Mesenchymal stem cell (in vitro differentiated cells and primary cell): ENCODE results near the gene ERGIC2.

ENCODE experiments used
- DNase-seq: peaks from one replicate; pipeline ENCODE4 v3.0.0-alpha.2; 2013
- H2AFZ ChIP-seq: one replicate; pipeline ENCODE4 v1.6.1; 2013; ENCODE audit warnings: low read depth, mild to moderate bottlenecking, control low read depth, inconsistent platforms, low read length, moderate library complexity
- H2AK5ac ChIP-seq: 2 replicates; pipeline ENCODE4 v1.6.1; 2013; ENCODE audit warnings: low read length, moderate library complexity, mild to moderate bottlenecking, inconsistent platforms; ENCODE audit not compliant: severe bottlenecking
- H2BK120ac ChIP-seq: one replicate; pipeline ENCODE4 v1.6.1; 2013; ENCODE audit warnings: low read depth, mild to moderate bottlenecking, inconsistent platforms, low read length, moderate library complexity
- H2BK12ac ChIP-seq, 2 experiments: one replicate each; pipeline ENCODE4 v1.6.1; 2013; ENCODE audit warnings: inconsistent platforms in 2 of 2, low read length in 2 of 2, mild to moderate bottlenecking in 2 of 2, moderate library complexity in 2 of 2, control low read depth in 1 of 2
- H2BK15ac ChIP-seq: one replicate; pipeline ENCODE4 v1.6.1; 2013; ENCODE audit warnings: mild to moderate bottlenecking, low read depth, inconsistent platforms; ENCODE audit not compliant: poor library complexity, severe bottlenecking
- H2BK5ac ChIP-seq: 2 replicates; pipeline ENCODE4 v1.6.1; 2013; ENCODE audit warnings: low read depth, mild to moderate bottlenecking, low read length, control low read depth, inconsistent platforms; ENCODE audit not compliant: poor library complexity, severe bottlenecking
- H3K14ac ChIP-seq, 2 experiments: one replicate each; pipeline ENCODE4 v1.6.1; 2013; ENCODE audit warnings: inconsistent platforms in 2 of 2, low read length in 2 of 2, control low read depth in 1 of 2, mild to moderate bottlenecking in 1 of 2, moderate library complexity in 1 of 2
- H3K18ac ChIP-seq, 2 experiments: one replicate each; pipeline ENCODE4 v1.6.1; 2013; ENCODE audit warnings: inconsistent platforms in 2 of 2, low read length in 2 of 2, control low read depth in 1 of 2, low read depth in 1 of 2, mild to moderate bottlenecking in 1 of 2
- H3K23ac ChIP-seq, 2 experiments: one replicate each; pipeline ENCODE4 v1.6.1; 2013; ENCODE audit warnings: inconsistent platforms in 2 of 2, low read length in 2 of 2, mild to moderate bottlenecking in 2 of 2, moderate library complexity in 2 of 2, control low read depth in 1 of 2
- H3K27ac ChIP-seq: 2 replicates; pipeline ENCODE4 v1.5.1; 2013; ENCODE audit warnings: mild to moderate bottlenecking, moderate library complexity, low read length, control low read depth, inconsistent platforms; ENCODE audit not compliant: poor library complexity, severe bottlenecking
- H3K27me3 ChIP-seq, 2 experiments: 2 replicates each; pipeline versions ENCODE4 v1.6.1 to v1.7.0; 2013; ENCODE audit warnings: low read length in 2 of 2, mild to moderate bottlenecking in 2 of 2, moderate library complexity in 2 of 2, control low read depth in 1 of 2, inconsistent platforms in 1 of 2; ENCODE audit not compliant: control insufficient read depth in 1 of 2, insufficient read depth in 1 of 2
- H3K36me3 ChIP-seq, 2 experiments: 2 replicates each; pipeline versions ENCODE4 v1.6.1 to v1.7.0; 2013; ENCODE audit warnings: low read length in 2 of 2, control low read depth in 1 of 2, inconsistent platforms in 1 of 2, low read depth in 1 of 2, mild to moderate bottlenecking in 1 of 2; ENCODE audit not compliant: insufficient read depth in 2 of 2, control insufficient read depth in 1 of 2
- H3K4ac ChIP-seq, 2 experiments: one replicate each; pipeline ENCODE4 v1.6.1; 2013; ENCODE audit warnings: inconsistent platforms in 2 of 2, low read length in 2 of 2, mild to moderate bottlenecking in 2 of 2, moderate library complexity in 2 of 2, control low read depth in 1 of 2, low read depth in 1 of 2
- H3K4me1 ChIP-seq: 2 replicates; pipeline ENCODE4 v1.6.1; 2013; ENCODE audit warnings: low read depth, low read length, control low read depth; ENCODE audit not compliant: control insufficient read depth, insufficient read depth
- H3K4me2 ChIP-seq: 2 replicates; pipeline ENCODE4 v1.6.1; 2013; ENCODE audit warnings: low read length, mild to moderate bottlenecking, inconsistent platforms; ENCODE audit not compliant: poor library complexity, severe bottlenecking
- H3K4me3 ChIP-seq, 2 experiments: 2 replicates each; pipeline versions ENCODE4 v1.5.1 to v1.7.0; 2013; ENCODE audit warnings: low read length in 2 of 2, mild to moderate bottlenecking in 2 of 2, control low read depth in 1 of 2, low read depth in 1 of 2; ENCODE audit not compliant: insufficient read depth in 1 of 2
- H3K79me1 ChIP-seq: replicated peaks from 2 replicates; pipeline ENCODE4 v1.6.1; 2013; ENCODE audit warnings: mild to moderate bottlenecking, control low read depth, low read length, inconsistent platforms; ENCODE audit not compliant: poor library complexity, severe bottlenecking
- H3K9ac ChIP-seq: 2 replicates; pipeline ENCODE4 v1.7.0; 2013; ENCODE audit warnings: mild to moderate bottlenecking, low read length, moderate library complexity
- H3K9me3 ChIP-seq: 2 replicates; pipeline ENCODE4 v1.7.0; 2013; ENCODE audit warnings: mild to moderate bottlenecking, low read length; ENCODE audit not compliant: control insufficient read depth
- H4K8ac ChIP-seq: one replicate; pipeline ENCODE4 v1.6.1; 2013; ENCODE audit warnings: inconsistent platforms, mild to moderate bottlenecking, low read length, moderate library complexity
- H4K91ac ChIP-seq: one replicate; pipeline ENCODE4 v1.6.1; 2013; ENCODE audit warnings: mild to moderate bottlenecking, low read length, inconsistent platforms
- WGBS: methylation state at CpG from one replicate; pipeline ENCODE4 v1.1.7; 2013; ENCODE audit warnings: mixed read lengths; 5-methylcytosine and 5-hydroxymethylcytosine counted together

The ERGIC2 gene

DNA sequence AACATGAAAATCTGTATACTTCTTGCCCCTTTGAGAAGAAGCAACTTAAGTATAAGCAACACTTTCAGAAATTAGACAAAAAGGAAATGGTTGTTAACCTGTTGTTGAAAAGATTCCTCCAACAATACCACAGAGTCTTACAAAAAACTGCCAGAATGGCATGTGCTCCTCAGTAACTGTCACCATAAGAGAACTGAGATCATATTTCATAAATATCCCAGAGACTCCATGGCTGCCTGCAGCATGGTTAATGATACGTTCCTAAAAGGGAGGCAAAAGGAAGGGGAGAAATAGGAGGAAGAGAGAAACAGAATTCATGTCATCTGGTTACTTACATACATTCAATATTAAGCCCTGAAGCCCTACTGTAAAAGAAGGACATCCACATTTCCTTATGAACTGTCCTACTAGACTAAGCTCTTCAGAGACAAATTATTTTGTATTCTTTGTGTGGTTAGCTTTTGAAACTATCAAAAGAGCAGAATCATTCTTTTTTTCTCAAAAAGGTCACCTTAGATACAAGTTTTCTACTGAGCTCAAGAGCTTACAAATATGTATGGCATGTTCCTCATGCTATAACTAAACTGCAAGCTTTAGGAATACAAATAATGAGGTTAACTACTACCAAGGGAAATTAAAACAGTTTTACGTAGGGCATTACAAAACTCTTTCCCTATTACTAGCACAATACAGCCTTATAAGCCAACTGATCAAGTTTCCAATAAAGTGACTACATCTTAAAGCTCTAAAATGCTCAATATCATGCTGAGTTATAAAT is 37.8 kb downstream of the ERGIC2 start:
- Histone ChIP-seq H3K4me3 (no peak overlapping the region), H3K27me3 (no peaks in the 10 kb centered on the region), H3K27ac (no peak overlapping the region), H2BK15ac (no peak overlapping the region), H2BK120ac (no peak overlapping the region), H2BK12ac (no peak overlapping the region), H3K9ac (no peak overlapping the region), H4K8ac (no peak overlapping the region), H3K36me3 (peaks cover 11 to 84% of the 10 kb centered on the region in 2 experiments), H2BK5ac (no peak overlapping the region), H3K79me1 (no peaks in the 10 kb centered on the region), H3K18ac (no peak overlapping the region), H4K91ac (no peak overlapping the region), H3K4me2 (no peak overlapping the region), H3K4ac (no peak overlapping the region), H2AK5ac (no peak overlapping the region), H2AFZ (no peak overlapping the region), H3K14ac (no peak overlapping the region), H3K9me3 (no peaks in the 10 kb centered on the region), H3K4me1 (no peaks in the 10 kb centered on the region), H3K23ac (no peak overlapping the region)
- WGBS, result 82% methylated on average over 1 of the region's 2 CpGs
- no peak for DNase-seq

DNA sequence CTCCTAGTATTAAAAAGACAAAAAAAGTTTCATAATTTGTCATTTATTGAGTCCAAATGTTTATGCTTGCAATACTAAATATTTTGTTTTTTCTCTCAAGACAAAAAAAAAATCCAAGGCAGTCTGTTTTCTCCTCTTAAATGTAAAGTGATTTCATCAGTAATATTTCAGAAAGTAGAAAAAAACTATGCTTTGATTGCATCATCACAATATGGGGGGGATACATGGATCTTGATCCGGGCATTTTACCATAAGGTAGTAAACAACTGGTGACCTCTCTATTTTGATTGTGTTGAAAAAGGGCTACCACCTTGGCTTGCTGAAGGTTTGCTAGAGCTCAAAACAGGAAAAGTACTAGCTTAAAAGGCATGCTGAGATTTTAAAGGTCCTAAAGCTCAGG is 43.6 kb downstream of the ERGIC2 start:
- Histone ChIP-seq H3K27ac (no peak overlapping the region), H3K9ac (no peak overlapping the region), H3K79me1 (no peaks in the 10 kb centered on the region), H3K18ac (no peak overlapping the region), H3K4me2 (no peak overlapping the region), H3K27me3 (no peaks in the 10 kb centered on the region), H4K91ac (no peak overlapping the region), H3K9me3 (no peaks in the 10 kb centered on the region), H2BK5ac (no peak overlapping the region), H2BK15ac (no peak overlapping the region), H3K36me3 (peaks cover 3 to 64% of the 10 kb centered on the region in 2 experiments), H2BK12ac (no peak overlapping the region), H2AFZ (no peak overlapping the region), H3K4me1 (no peaks in the 10 kb centered on the region), H4K8ac (no peak overlapping the region), H3K14ac (no peak overlapping the region), H3K4me3 (no peak overlapping the region), H3K23ac (no peak overlapping the region), H2AK5ac (no peak overlapping the region), H3K4ac (no peak overlapping the region), H2BK120ac (no peak overlapping the region)
- 100% methylated on average over 1 of the region's 1 CpG for WGBS
- no peak for DNase-seq

DNA sequence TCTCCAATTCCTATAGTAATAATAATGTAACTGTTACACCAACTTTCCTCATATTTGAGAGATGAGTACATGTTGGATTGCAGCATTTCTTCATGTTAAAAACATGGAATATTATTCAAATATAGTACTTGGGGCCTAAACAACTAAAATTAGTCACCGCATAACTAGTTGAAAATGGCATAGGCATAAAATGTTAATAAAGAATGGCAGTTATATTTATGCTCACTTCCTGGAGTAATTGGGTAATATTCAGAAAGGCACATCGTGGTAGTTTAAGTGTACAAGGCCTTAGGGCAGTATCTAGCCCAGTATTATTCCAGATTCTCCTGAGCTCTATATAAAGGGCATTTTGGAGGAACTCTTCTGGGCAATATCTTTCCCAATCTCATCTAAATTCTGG is 46.0 kb downstream of the ERGIC2 start:
- Histone ChIP-seq H3K27ac (no peak overlapping the region), H3K4ac (no peak overlapping the region), H2BK5ac (no peak overlapping the region), H4K91ac (no peak overlapping the region), H3K23ac (no peak overlapping the region), H3K27me3 (no peaks in the 10 kb centered on the region), H2BK120ac (no peak overlapping the region), H3K9ac (no peak overlapping the region), H4K8ac (no peak overlapping the region), H3K4me1 (no peaks in the 10 kb centered on the region), H3K9me3 (no peaks in the 10 kb centered on the region), H2BK12ac (no peak overlapping the region), H3K18ac (no peak overlapping the region), H2BK15ac (no peak overlapping the region), H2AFZ (no peak overlapping the region), H3K4me2 (no peak overlapping the region), H3K79me1 (no peaks in the 10 kb centered on the region), H2AK5ac (no peak overlapping the region), H3K36me3 (peaks cover 0 to 42% of the 10 kb centered on the region in 2 experiments), H3K4me3 (no peak overlapping the region), H3K14ac (no peak overlapping the region)
- WGBS, result 80% methylated on average over 2 of the region's 2 CpGs
- DNase-seq, result no peak

DNA sequence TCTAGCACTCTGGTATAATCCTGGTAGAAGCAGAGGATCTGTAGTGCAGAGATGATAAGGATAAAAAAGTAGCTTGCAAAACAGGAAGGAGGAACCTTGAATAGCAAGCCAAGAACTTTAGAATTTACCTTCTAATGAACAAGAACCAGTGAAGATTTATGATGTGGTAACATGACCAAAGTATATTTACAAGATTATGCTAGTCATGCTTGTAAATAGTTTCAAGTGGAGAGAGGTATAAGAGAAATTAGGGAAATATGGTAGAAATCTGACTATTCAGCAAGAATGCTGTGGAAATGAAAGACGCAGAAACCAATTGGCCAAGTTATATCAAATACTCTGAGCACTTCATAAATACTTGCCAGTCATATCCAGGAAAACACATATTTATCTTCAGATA is 47.8 kb downstream of the ERGIC2 start:
- Histone ChIP-seq H4K8ac (no peak overlapping the region), H2AK5ac (no peak overlapping the region), H3K27me3 (no peaks in the 10 kb centered on the region), H3K9me3 (no peaks in the 10 kb centered on the region), H2BK120ac (no peak overlapping the region), H3K4me2 (no peak overlapping the region), H3K4me3 (no peak overlapping the region), H3K18ac (no peak overlapping the region), H3K36me3 (peaks cover 0 to 31% of the 10 kb centered on the region in 2 experiments), H3K4me1 (no peaks in the 10 kb centered on the region), H4K91ac (no peak overlapping the region), H2BK15ac (no peak overlapping the region), H2BK5ac (no peak overlapping the region), H3K27ac (no peak overlapping the region), H3K4ac (no peak overlapping the region), H2BK12ac (no peak overlapping the region), H2AFZ (no peak overlapping the region), H3K14ac (no peak overlapping the region), H3K23ac (no peak overlapping the region), H3K79me1 (no peaks in the 10 kb centered on the region), H3K9ac (no peak overlapping the region)
- no peak for DNase-seq
- no CpG with 5 or more reads among the region's 1 CpG for WGBS
